ENCODE data around the gene SOX18. TPM values are rescaled to one million over a fixed set of nuclear protein-coding genes. Genes with fewer than 3 reads are reported as not detected.
"Not testable (repeated sequence)": the region's sequence is repeated elsewhere in the genome, so short reads cannot be mapped to it uniquely, and the experiment has no call there.

SOX18 gene
- total RNA-seq: not detected

DNA sequence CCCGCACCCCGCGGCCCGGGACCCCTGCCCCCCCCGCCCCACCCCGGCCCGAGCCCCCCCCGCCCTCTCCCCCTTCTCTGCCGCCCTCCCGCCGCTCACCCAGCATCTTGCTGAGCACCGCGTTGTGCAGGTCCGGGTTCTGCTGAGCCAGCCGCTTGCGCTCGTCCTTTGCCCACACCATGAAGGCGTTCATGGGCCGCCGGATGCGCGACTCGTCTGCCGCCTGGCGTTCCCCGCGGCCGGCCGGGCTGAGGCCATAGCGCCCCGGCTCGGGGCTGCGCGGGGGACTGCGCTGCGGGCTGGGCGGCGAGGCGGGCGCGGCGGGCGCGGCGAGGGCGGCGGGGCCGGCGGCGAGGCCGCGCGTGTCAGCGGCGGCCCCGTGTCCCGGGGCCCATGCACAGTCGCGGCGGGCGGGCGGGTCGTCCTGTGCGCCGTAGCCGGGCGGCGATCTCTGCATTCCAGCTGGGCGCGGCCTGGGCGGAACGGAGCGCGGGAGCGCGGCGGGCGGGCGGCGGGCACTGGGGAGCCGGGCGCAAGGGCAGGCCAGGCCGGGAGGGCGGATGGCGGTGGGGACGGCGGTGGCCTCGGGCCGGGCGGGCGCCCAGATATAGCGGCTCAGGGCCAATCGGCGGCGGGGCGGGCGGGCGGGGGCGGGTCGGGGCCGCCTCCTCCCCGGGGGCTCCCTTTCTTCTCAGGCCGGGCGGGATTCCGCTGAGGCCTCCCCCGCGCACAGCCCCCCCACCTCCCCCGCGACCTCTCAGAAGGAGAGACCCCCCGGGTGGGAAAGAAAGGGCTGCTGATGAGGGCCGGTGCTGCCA, at the start of gene SOX18:
SOX18 (minus strand) TSS at position 580 of the 818 bp plus-strand sequence; CDS start at position 457, 123 bp downstream.
- Mint-ChIP-seq H3K4me1 (peaks cover 5% of the 10 kb centered on the region), H3K27ac (no peak within 1 kb of the TSS), H3K27me3 (peaks cover 54% of the 10 kb centered on the region), H3K4me3 (no peak within 1 kb of the TSS), H3K9me3 (no peaks in the 10 kb centered on the region), H3K36me3 (no peaks in the 10 kb centered on the region)
- peak; percentile 51 for DNase-seq

DNA sequence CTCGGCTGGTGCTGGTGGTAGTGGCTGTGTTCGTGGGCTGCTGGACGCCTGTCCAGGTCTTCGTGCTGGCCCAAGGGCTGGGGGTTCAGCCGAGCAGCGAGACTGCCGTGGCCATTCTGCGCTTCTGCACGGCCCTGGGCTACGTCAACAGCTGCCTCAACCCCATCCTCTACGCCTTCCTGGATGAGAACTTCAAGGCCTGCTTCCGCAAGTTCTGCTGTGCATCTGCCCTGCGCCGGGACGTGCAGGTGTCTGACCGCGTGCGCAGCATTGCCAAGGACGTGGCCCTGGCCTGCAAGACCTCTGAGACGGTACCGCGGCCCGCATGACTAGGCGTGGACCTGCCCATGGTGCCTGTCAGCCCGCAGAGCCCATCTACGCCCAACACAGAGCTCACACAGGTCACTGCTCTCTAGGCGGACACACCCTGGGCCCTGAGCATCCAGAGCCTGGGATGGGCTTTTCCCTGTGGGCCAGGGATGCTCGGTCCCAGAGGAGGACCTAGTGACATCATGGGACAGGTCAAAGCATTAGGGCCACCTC, 49.1 kb upstream of the SOX18 start:
- Mint-ChIP-seq H3K36me3 (peaks cover 2% of the 10 kb centered on the region), H3K27ac (no peak overlapping the region), H3K4me3 (no peak overlapping the region), H3K27me3 (peaks cover 17% of the 10 kb centered on the region), H3K4me1 (peaks cover 15% of the 10 kb centered on the region), H3K9me3 (no peaks in the 10 kb centered on the region)
- DNase-seq: no peak

DNA sequence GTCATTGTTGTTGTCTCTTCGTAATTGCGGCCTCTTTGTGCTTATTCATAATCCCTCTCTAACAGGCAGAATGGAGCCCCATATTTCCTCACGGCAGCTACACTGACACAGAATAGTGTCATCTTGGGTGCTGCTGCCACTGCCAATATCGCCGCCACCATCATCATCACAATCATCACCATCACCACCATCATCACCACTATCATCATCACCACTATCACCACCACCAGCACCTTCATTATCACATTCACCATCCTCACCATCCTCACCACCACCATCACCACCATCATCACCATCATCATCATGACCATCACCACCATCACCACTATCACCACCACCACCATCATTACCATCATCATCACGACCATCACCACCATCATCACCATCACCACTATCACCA, 47.1 kb upstream of the SOX18 start:
- no peak for DNase-seq
- Mint-ChIP-seq H3K36me3 (peaks cover 2% of the 10 kb centered on the region), H3K27me3 (peaks cover 6% of the 10 kb centered on the region), H3K4me3 (no peak overlapping the region), H3K4me1 (peaks cover 12% of the 10 kb centered on the region), H3K27ac (no peak overlapping the region), H3K9me3 (no peaks in the 10 kb centered on the region)

DNA sequence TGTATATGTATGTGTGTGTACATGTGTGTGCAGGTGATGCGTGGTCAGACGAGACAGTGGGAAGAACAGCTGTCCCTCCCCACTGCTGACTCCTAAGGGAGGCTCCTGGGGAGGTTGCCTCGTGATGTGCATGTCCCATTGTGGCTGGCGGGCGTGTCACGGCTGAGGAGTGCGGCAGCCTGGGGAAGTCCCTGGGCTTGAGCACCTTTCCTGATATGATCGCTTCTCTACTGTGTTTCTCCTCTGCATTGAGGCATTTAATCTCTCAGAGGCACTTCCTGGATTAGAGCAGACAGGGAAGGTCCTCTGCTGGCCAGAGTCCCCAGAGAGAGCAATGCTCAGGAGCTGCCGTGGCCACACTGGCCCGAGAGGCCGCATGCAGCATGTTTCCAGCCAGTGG, 46.5 kb upstream of the SOX18 start:
- DNase-seq: no peak
- Mint-ChIP-seq H3K27ac (no peak overlapping the region), H3K4me1 (peaks cover 9% of the 10 kb centered on the region), H3K27me3 (peaks cover under 1% of the 10 kb centered on the region), H3K36me3 (peaks cover 2% of the 10 kb centered on the region), H3K9me3 (no peaks in the 10 kb centered on the region), H3K4me3 (no peak overlapping the region)

DNA sequence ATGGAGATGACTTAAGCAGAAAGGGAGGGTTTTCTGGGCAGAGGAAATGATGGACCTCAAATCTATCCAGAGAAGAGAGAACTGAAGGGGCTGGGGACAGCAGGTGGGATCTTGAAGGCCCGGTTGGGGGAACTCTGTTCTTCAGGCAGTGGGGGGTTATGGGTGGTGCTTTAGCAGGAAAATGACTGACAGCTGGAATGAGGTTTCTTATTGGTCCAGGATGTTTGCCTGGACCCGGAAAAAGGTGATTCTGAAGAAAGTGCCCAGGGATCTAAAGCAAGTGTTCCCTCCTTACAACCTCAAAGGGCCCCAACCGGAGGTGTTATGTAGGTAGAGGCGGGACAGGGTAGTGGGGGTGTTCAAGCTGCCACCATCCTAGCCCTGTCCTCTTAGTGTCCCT, 46.0 kb upstream of the SOX18 start:
- DNase-seq: no peak
- Mint-ChIP-seq H3K4me3 (no peak overlapping the region), H3K36me3 (peaks cover 2% of the 10 kb centered on the region), H3K27me3 (no peaks in the 10 kb centered on the region), H3K9me3 (no peaks in the 10 kb centered on the region), H3K4me1 (peaks cover 4% of the 10 kb centered on the region), H3K27ac (no peak overlapping the region)

DNA sequence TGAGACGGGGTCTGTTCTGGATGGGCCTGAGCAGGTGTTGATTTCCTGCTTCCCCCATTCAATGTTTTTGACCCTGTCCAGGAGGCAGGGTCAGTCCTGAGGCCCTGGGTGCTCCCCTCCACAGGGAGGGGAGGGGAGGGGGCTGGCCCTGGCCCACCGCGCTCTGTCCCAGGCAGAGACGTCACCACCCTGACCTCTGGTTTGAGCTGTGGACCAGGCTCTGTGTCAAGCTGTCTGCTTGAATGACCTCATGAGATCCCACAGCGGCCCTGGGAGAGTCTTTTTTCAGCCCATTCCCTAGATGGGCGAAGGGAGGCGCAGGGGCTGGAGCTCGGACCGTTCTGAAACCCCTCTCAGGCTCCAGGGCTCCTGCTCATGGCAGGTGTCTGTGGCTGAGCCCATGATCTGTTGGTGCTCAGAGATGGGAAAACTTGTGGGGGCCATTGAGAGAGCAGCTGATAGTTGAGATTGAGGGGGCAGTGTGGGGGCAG, 43.6 kb upstream of the SOX18 start:
- no peak overlapping the region for H3K4me3 Mint-ChIP-seq
- H3K4me1 Mint-ChIP-seq: no peaks in the 10 kb centered on the region
- H3K36me3 Mint-ChIP-seq: peaks cover 2% of the 10 kb centered on the region
- no peaks in the 10 kb centered on the region for H3K27me3 Mint-ChIP-seq
- no peak for DNase-seq
- H3K27ac Mint-ChIP-seq: no peak overlapping the region
- H3K9me3 Mint-ChIP-seq: peaks cover 2% of the 10 kb centered on the region

DNA sequence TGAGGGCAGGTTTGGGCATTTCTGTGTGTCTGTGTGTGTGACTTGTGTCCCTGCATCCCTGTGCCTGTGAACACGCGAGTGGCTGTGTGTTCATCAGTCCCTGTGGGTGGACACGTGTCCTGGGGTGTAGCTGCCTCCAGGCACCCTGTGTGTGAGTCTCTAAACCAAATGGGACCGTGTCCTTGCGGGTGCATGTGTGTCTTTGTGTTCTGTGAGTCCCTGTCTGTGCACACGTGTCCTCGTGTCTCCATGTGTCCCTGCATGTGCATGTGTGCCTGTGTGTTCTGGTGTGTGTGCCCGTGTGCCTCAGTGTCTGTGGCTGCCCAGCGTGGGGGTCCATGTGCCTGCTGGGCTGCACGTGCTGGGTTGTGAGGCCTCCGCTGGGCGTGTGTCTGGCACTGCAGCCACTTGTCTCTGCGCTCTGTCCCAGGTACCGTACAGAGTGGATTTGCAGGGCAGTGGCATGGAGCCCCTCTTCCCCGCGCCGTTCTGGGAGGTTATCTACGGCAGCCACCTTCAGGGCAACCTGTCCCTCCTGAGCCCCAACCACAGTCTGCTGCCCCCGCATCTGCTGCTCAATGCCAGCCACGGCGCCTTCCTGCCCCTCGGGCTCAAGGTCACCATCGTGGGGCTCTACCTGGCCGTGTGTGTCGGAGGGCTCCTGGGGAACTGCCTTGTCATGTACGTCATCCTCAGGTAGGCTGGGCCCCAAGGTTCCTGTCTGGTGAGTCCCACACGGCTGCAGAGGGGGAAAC, 43.0 kb upstream of the SOX18 start:
- Mint-ChIP-seq H3K4me1 (no peaks in the 10 kb centered on the region), H3K36me3 (peaks cover 2% of the 10 kb centered on the region), H3K27ac (no peak overlapping the region), H3K27me3 (no peaks in the 10 kb centered on the region), H3K9me3 (peaks cover 2% of the 10 kb centered on the region), H3K4me3 (no peak overlapping the region)
- no peak for DNase-seq

DNA sequence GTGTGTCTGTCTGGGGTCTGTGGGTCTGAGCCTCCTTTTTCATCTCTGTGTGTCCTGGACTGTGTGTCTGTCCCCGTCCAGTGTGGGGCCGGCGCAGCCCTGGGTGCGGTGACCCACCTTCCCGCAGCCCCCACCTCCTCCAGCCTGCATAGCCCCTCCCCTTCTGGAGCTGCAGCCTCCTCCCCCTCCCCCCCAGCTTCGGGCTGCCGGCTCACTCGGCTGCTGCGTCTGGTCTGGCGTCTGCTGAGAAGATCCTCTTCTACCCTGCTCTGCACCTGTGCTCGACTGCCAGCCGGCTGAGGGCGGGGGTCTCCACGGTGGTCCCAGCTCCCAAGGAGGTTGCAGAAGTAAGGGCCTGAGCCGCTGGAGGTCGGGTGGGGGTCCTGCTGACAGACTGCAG, 42.3 kb upstream of the SOX18 start:
- Mint-ChIP-seq H3K4me1 (no peaks in the 10 kb centered on the region), H3K4me3 (no peak overlapping the region), H3K9me3 (peaks cover 2% of the 10 kb centered on the region), H3K36me3 (peaks cover under 1% of the 10 kb centered on the region), H3K27me3 (no peaks in the 10 kb centered on the region), H3K27ac (no peak overlapping the region)
- DNase-seq: no peak

DNA sequence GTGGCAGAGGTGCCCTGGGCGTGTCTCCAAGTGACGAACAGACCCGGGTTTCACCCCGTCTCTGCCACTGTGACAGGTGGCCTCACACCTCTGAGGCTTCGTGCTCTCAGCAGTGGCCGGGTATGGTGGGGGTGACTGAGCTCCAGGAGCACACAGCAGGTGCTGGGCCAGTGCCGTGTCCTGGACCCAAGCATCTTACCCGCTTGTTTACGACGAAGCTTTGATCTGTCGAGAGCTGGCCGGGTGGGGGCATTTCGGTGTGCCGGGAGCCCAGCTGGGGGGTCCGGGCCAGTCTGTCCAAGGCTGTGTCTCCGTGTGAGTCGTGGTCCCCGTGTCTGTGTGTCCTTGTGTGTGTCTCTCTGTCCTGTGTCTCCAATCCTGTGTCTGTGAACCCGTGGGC, 41.9 kb upstream of the SOX18 start:
- no peaks in the 10 kb centered on the region for H3K4me1 Mint-ChIP-seq
- no peak overlapping the region for H3K4me3 Mint-ChIP-seq
- no peaks in the 10 kb centered on the region for H3K27me3 Mint-ChIP-seq

DNA sequence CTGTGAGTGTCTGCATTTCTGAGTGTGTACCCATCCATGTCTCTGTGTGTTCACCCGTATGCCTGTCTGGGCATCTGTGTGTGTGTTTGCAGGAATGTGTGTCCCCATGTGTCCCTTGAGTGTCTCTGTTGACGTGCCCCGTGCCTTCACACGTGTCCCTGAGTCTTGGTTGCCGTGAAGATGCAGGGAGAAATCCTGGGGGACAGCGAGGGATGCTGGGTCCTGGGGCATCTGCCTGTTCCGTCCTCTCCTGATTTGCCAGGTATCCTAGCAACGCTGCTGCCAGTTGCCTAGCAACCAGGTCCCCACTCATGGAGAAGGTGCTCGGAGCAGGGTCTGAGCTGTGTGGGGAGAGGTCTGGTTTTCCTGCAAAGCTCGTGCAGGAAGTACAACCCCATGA, 40.7 kb upstream of the SOX18 start:
- no peak for DNase-seq
- no peaks in the 10 kb centered on the region for H3K4me1 Mint-ChIP-seq

More for the DNA sequence above, 41.9 kb upstream of the SOX18 start:
- no peak for DNase-seq
- no peak overlapping the region for H3K27ac Mint-ChIP-seq
- peaks cover 2% of the 10 kb centered on the region for H3K9me3 Mint-ChIP-seq
- H3K36me3 Mint-ChIP-seq: no peaks in the 10 kb centered on the region

DNA sequence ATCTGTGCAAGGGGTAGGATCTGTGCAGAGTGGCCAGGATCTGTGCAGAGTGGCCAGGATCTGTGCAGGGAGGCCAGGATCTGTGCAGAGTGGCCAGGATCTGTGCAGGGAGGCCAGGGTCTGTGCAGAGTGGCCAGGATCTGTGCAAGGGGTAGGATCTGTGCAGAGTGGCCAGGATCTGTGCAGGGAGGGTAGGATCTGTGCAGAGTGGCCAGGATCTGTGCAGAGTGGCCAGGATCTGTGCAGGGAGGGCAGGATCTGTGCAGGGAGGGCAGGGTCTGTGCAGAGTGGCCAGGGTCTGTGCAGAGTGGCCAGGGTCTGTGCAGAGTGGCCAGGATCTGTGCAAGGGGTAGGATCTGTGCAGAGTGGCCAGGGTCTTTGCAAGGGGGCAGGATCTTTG, 39.1 kb upstream of the SOX18 start:
- H3K4me1 Mint-ChIP-seq, H3K4me3 Mint-ChIP-seq, H3K9me3 Mint-ChIP-seq, H3K36me3 Mint-ChIP-seq, H3K27ac Mint-ChIP-seq, DNase-seq: not testable (repeated sequence)
- H3K27me3 Mint-ChIP-seq: peaks cover 12% of the 10 kb centered on the region

More for the DNA sequence above, 40.7 kb upstream of the SOX18 start:
- Mint-ChIP-seq H3K27ac (no peak overlapping the region), H3K9me3 (peaks cover 2% of the 10 kb centered on the region), H3K36me3 (no peaks in the 10 kb centered on the region), H3K27me3 (peaks cover 3% of the 10 kb centered on the region), H3K4me3 (no peak overlapping the region)

DNA sequence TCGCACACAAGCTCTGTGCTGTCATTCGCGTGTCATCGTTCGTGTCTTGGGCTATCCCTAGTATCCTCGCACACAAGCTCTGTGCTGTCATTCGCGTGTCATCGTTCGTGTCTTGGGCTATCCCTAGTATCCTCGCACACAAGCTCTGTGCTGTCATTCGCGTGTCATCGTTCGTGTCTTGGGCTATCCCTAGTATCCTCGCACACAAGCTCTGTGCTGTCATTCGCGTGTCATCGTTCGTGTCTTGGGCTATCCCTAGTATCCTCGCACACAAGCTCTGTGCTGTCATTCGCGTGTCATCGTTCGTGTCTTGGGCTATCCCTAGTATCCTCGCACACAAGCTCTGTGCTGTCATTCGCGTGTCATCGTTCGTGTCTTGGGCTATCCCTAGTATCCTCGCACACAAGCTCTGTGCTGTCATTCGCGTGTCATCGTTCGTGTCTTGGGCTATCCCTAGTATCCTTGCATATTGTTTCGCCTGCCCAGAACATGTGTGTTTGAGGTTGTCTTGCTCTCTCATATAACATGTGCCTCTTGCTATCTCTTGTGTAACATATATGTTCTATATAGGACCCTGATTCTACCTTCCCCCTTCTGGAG, 37.9 kb upstream of the SOX18 start:
- H3K27me3 Mint-ChIP-seq: peaks cover 17% of the 10 kb centered on the region
- peaks cover 10% of the 10 kb centered on the region for H3K4me1 Mint-ChIP-seq
- not testable (repeated sequence) for H3K9me3 Mint-ChIP-seq, H3K4me3 Mint-ChIP-seq, H3K27ac Mint-ChIP-seq, H3K36me3 Mint-ChIP-seq, DNase-seq

DNA sequence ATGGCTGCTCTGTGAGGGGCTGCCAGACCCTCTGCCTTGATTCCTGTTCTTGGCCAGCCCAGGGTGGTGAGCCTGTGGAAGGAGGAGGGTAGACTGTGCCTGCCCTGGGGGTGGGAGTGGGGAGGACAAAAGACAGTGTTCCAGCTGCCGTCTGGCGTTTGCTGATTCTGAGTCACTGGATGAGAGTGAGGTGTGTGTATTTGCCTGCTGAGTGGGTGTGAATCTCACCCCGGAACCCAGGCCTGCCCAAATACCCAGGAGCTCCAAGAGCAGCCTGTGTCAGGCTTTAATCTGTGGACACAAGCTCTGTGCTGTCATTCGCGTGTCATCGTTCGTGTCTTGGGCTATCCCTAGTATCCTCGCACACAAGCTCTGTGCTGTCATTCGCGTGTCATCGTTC, 37.4 kb upstream of the SOX18 start:
- H3K9me3 Mint-ChIP-seq: peaks cover 2% of the 10 kb centered on the region
- DNase-seq: no peak
- H3K27me3 Mint-ChIP-seq: peaks cover 23% of the 10 kb centered on the region
- H3K36me3 Mint-ChIP-seq: no peaks in the 10 kb centered on the region
- H3K4me3 Mint-ChIP-seq: no peak overlapping the region
- peaks cover 14% of the 10 kb centered on the region for H3K4me1 Mint-ChIP-seq
- H3K27ac Mint-ChIP-seq: no peak overlapping the region

DNA sequence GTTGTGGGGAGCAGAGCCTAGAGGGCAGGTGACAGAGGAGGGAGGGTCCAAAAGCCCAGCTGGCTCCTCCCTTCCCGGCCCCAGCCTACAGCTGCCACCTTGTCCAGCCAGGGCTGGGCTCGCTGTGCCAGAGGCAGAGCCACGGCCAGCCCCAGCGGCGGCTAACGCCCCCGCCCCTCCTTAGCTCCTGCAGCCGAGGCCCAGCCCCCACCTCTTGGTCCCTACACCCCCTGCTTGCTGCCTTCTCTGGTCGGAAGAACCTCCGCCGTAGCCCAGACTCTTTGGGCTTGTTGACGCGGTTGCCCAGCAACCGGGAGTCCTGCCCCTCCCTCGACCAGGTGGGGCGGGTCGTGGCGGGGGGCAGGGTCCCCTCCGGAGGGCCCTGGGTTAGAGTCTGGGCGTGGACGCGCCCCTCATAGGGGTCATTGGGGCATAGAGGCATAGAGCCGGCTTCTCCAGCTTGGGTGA, 35.3 kb upstream of the SOX18 start:
- no peak overlapping the region for H3K27ac Mint-ChIP-seq
- H3K9me3 Mint-ChIP-seq: peaks cover 2% of the 10 kb centered on the region
- peaks cover 28% of the 10 kb centered on the region for H3K27me3 Mint-ChIP-seq
- H3K36me3 Mint-ChIP-seq: no peaks in the 10 kb centered on the region
- H3K4me3 Mint-ChIP-seq: peak overlapping the region; percentile 75
- H3K4me1 Mint-ChIP-seq: peaks cover 22% of the 10 kb centered on the region
- no peak for DNase-seq

All from activated naive CD8-positive, alpha-beta T cell treated with anti-CD3 and anti-CD28 coated beads for 36 hours (primary cell).